Neural progenitor cell (in vitro differentiated cells): ENCODE measurements around the gene MAST3. TPM values are rescaled to one million over a fixed set of nuclear protein-coding genes. Genes with fewer than 3 reads are reported as not detected.

Experiments used
- DNase-seq: peaks from one replicate; pipeline ENCODE4 v3.0.0-alpha.2; 2016; ENCODE audit warnings: low spot score
- H2AFZ ChIP-seq: fragments of 200-600 bp; sonication (generic); replicated peaks from 2 replicates; pipeline ENCODE4 v1.6.1; 2016; ENCODE audit warnings: antibody characterized with exemption
- H3F3A ChIP-seq: fragments of 200-600 bp; sonication (generic); 2 replicates; pipeline ENCODE4 v1.6.1; 2016; ENCODE audit warnings: antibody characterized with exemption, low read depth
- H3K27ac ChIP-seq: fragments of 200-600 bp; sonication (generic); 2 replicates; pipeline ENCODE4 v1.5.1; 2016; ENCODE audit warnings: mild to moderate bottlenecking
- H3K27me3 ChIP-seq: fragments of 200-600 bp; sonication (generic); 2 replicates; pipeline ENCODE4 v1.6.1; 2016; ENCODE audit warnings: mild to moderate bottlenecking, moderate library complexity
- H3K36me3 ChIP-seq: fragments of 200-600 bp; sonication (generic); 2 replicates; pipeline ENCODE4 v1.5.1; 2016
- H3K4me1 ChIP-seq: fragments of 200-600 bp; sonication (generic); 2 replicates; pipeline ENCODE4 v1.6.1; 2016; ENCODE audit warnings: mixed run types
- H3K4me2 ChIP-seq: fragments of 200-600 bp; sonication (generic); 2 replicates; pipeline ENCODE4 v1.6.1; 2016
- H3K4me3 ChIP-seq: fragments of 200-600 bp; sonication (generic); 2 replicates; pipeline ENCODE4 v1.5.1; 2016
- H3K79me2 ChIP-seq: fragments of 200-600 bp; sonication (generic); 2 replicates; pipeline ENCODE4 v1.6.1; 2016; ENCODE audit warnings: low read depth
- H3K9ac ChIP-seq: fragments of 200-600 bp; sonication (generic); 2 replicates; pipeline ENCODE4 v1.6.1; 2016
- H3K9me3 ChIP-seq: fragments of 200-600 bp; sonication (generic); 2 replicates; pipeline ENCODE4 v1.5.1; 2016; ENCODE audit warnings: low read depth
- H4K20me1 ChIP-seq: fragments of 200-600 bp; sonication (generic); 2 replicates; pipeline ENCODE4 v1.6.1; 2016; ENCODE audit warnings: low read depth
- H3K27ac Mint-ChIP-seq: 3 replicates; pipeline ENCODE4 v1.8.0; 2021; ENCODE audit warnings: mixed read lengths
- H3K27me3 Mint-ChIP-seq: 2 replicates; pipeline ENCODE4 v1.8.0; 2022; ENCODE audit warnings: low read depth, mild to moderate bottlenecking, inconsistent platforms, moderate library complexity, mixed read lengths; ENCODE audit not compliant: insufficient read depth
- H3K36me3 Mint-ChIP-seq: 3 replicates; pipeline ENCODE4 v1.8.0; 2021; ENCODE audit warnings: mixed read lengths
- H3K4me1 Mint-ChIP-seq: 3 replicates; pipeline ENCODE4 v1.8.0; 2021; ENCODE audit warnings: mixed read lengths
- H3K4me3 Mint-ChIP-seq: 3 replicates; pipeline ENCODE4 v1.8.0; 2021; ENCODE audit warnings: mild to moderate bottlenecking, moderate library complexity, mixed read lengths
- H3K9me3 Mint-ChIP-seq: 3 replicates; pipeline ENCODE4 v1.8.0; 2020; ENCODE audit warnings: mixed read lengths
- EZH2 ChIP-seq: fragments of 200-600 bp; sonication (generic); IDR thresholded peaks from 2 replicates; pipeline ENCODE4 v1.6.1; 2017; ENCODE audit warnings: antibody characterized with exemption, mild to moderate bottlenecking, moderate library complexity
- EZH2phosphoT487 ChIP-seq: fragments of 200-600 bp; sonication (generic); IDR thresholded peaks from 2 replicates; pipeline ENCODE4 v1.6.1; 2017; ENCODE audit warnings: antibody characterized with exemption
- total RNA-seq: library from RNA; depleted of rRNA; stranded (reverse); fragments of >200 nt; gene quantifications from 2 replicates; pipeline ENCODE4 v1.2.3, GENCODE V29; 2015; ENCODE audit warnings: low replicate concordance
- TF ChIP-seq, protein P1 (sequence below): fragments of 200-600 bp; sonication (generic); IDR thresholded peaks from 2 replicates; pipeline ENCODE4 v1.5.1; 2017; ENCODE audit warnings: antibody characterized with exemption, mild to moderate bottlenecking

Gene MAST3
- total RNA-seq, 1 donor from 2014 or later = 2.1 TPM

DNA sequence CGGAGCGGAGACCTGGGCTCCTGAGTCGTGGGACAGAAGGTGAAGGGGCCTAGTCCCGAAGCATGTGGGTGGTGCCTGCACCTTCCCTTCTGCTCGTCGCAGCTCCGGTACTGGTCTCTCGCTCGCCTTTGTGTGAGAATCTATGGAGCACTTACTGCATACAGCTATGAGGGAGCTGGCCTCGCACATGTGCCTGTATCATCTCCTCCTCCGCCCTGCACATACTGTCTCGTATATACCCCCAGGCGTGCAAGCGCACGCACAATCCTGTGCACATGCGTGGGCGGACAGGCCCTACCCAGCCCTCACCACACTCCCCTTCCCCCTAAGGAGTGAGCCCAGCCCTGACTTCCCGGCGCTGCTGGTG, 64.0 kb downstream of the MAST3 start:
- Histone ChIP-seq H3K4me3 (no peak overlapping the region), H3K4me2 (peak overlapping the region; percentile 48), H3K9ac (no peak overlapping the region), H3K9me3 (no peaks in the 10 kb centered on the region), H3K4me1 (peaks cover 14% of the 10 kb centered on the region), H3F3A (peaks cover 19% of the 10 kb centered on the region), H4K20me1 (peaks cover 13% of the 10 kb centered on the region), H2AFZ (no peak overlapping the region), H3K27me3 (no peaks in the 10 kb centered on the region), H3K27ac (no peak overlapping the region), H3K36me3 (no peaks in the 10 kb centered on the region), H3K79me2 (peaks cover 4% of the 10 kb centered on the region)
- Mint-ChIP-seq H3K27me3 (peaks cover 7% of the 10 kb centered on the region), H3K27ac (no peak overlapping the region), H3K4me3 (peak overlapping the region; percentile 57), H3K36me3 (peaks cover 12% of the 10 kb centered on the region), H3K4me1 (peaks cover 15% of the 10 kb centered on the region), H3K9me3 (no peaks in the 10 kb centered on the region)
- no peak for DNase-seq
- TF ChIP-seq, protein P1, sequence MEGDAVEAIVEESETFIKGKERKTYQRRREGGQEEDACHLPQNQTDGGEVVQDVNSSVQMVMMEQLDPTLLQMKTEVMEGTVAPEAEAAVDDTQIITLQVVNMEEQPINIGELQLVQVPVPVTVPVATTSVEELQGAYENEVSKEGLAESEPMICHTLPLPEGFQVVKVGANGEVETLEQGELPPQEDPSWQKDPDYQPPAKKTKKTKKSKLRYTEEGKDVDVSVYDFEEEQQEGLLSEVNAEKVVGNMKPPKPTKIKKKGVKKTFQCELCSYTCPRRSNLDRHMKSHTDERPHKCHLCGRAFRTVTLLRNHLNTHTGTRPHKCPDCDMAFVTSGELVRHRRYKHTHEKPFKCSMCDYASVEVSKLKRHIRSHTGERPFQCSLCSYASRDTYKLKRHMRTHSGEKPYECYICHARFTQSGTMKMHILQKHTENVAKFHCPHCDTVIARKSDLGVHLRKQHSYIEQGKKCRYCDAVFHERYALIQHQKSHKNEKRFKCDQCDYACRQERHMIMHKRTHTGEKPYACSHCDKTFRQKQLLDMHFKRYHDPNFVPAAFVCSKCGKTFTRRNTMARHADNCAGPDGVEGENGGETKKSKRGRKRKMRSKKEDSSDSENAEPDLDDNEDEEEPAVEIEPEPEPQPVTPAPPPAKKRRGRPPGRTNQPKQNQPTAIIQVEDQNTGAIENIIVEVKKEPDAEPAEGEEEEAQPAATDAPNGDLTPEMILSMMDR = no peak
- no peak for TF ChIP-seq EZH2
- TF ChIP-seq EZH2phosphoT487 = no peak

DNA sequence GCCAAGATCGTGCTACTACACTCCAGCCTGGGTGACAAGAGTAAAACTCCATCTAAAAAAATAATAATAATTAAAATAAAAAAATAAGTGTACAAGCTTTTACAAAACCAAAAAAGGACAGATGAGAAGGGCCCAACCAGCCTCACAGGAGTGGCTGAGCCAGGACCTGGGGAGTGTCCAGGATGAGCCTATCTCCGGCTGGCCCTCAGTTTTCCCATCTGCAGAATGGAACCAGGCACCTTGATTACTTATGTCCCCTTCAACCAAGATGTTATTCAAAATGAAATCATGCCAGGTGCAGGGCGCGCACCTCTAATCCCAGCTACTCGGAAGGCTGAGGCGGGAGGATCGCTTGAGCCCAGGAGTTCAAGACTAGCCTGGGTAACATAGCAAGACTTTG, 66.5 kb downstream of the MAST3 start:
- Mint-ChIP-seq H3K36me3 (peaks cover 15% of the 10 kb centered on the region), H3K9me3 (no peaks in the 10 kb centered on the region), H3K4me3 (no peak overlapping the region), H3K4me1 (peaks cover 7% of the 10 kb centered on the region), H3K27me3 (peaks cover 8% of the 10 kb centered on the region), H3K27ac (no peak overlapping the region)
- Histone ChIP-seq H3K9ac (no peak overlapping the region), H3K27me3 (no peaks in the 10 kb centered on the region), H3F3A (peaks cover 5% of the 10 kb centered on the region), H3K36me3 (no peaks in the 10 kb centered on the region), H3K4me1 (peaks cover 3% of the 10 kb centered on the region), H2AFZ (no peak overlapping the region), H3K9me3 (no peaks in the 10 kb centered on the region), H3K4me2 (no peak overlapping the region), H3K79me2 (no peaks in the 10 kb centered on the region), H3K4me3 (no peak overlapping the region), H3K27ac (no peak overlapping the region), H4K20me1 (peaks cover 10% of the 10 kb centered on the region)
- DNase-seq = no peak
- TF ChIP-seq EZH2 (no peak), EZH2phosphoT487 (no peak)
- TF ChIP-seq, protein P1 = no peak

DNA sequence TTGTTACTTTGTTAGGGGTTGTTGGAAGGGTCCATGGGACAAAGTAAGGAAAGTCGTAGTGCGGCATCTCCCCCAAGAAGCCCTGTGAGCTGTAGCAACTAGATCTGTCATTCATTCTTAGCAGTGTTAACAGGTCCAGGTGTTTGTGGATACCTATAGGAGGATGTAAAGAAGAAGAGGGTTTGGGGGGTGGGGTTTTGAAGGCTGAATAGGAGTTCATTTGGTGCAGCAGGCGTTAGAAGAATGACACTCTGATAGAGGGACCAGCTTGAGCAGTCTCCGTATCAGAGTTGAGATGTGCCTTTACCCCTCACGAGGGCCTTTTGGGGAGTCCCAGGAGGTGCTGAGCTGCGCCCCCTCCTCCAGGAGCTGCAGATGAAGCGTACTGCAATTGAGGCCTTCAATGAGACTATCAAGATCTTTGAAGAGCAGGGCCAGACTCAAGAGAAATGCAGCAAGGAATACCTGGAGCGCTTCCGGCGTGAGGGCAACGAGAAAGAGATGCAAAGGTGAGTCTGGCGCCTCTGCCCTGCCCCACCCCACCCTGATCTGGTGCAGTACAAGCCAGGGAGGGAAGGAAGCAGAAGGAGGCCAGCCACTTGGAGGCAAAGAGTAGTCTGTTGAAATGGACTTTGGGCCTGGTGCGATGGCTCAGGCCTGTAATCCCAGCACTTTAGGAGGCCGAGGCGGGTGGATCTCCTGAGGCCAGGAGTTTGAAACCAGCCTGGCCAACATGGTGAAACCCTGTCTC, 68.4 kb downstream of the MAST3 start:
- Histone ChIP-seq H3F3A (no peaks in the 10 kb centered on the region), H3K9me3 (no peaks in the 10 kb centered on the region), H4K20me1 (peaks cover 10% of the 10 kb centered on the region), H3K36me3 (no peaks in the 10 kb centered on the region), H2AFZ (no peak overlapping the region), H3K27ac (no peak overlapping the region), H3K4me3 (no peak overlapping the region), H3K4me2 (no peak overlapping the region), H3K4me1 (peaks cover under 1% of the 10 kb centered on the region), H3K27me3 (no peaks in the 10 kb centered on the region), H3K79me2 (no peaks in the 10 kb centered on the region), H3K9ac (no peak overlapping the region)
- peaks cover 8% of the 10 kb centered on the region for H3K4me1 Mint-ChIP-seq
- no peaks in the 10 kb centered on the region for H3K9me3 Mint-ChIP-seq
- H3K4me3 Mint-ChIP-seq = no peak overlapping the region
- TF ChIP-seq EZH2phosphoT487 = no peak
- no peak for TF ChIP-seq EZH2
- TF ChIP-seq, protein P1 = no peak
- peak overlapping the region; percentile 30 for H3K27ac Mint-ChIP-seq
- H3K36me3 Mint-ChIP-seq = peaks cover 13% of the 10 kb centered on the region
- DNase-seq = no peak
- peaks cover 6% of the 10 kb centered on the region for H3K27me3 Mint-ChIP-seq
